Activated T-helper 17 cell treated with anti-CD3 and anti-CD28 coated beads, Interleukin-2, amount 50 U/mL, for 72 hours (primary cell): ENCODE measurements around the gene FREY1. TPM values are rescaled to one million over a fixed set of nuclear protein-coding genes. Genes with fewer than 3 reads are reported as not detected.
A peak's percentile ranks its signal among the peaks of the same experiment; 100 is the strongest.

Source experiments
- ATAC-seq: fragments of 150-1000 bp; cut with Tn5 transposase; replicated peaks from 2 replicates; pipeline ENCODE4 v1.10.0; 2021; ENCODE audit warnings: mild to moderate bottlenecking, moderate library complexity
- H3K27ac Mint-ChIP-seq: one replicate; pipeline ENCODE4 v1.8.0; 2022; ENCODE audit warnings: mixed read lengths
- H3K27me3 Mint-ChIP-seq: one replicate; pipeline ENCODE4 v1.8.0; 2022; ENCODE audit warnings: mixed read lengths
- H3K36me3 Mint-ChIP-seq: one replicate; pipeline ENCODE4 v1.8.0; 2022; ENCODE audit warnings: low read depth, mild to moderate bottlenecking, mixed read lengths
- H3K4me1 Mint-ChIP-seq: one replicate; pipeline ENCODE4 v1.8.0; 2022; ENCODE audit warnings: mixed read lengths
- H3K4me3 Mint-ChIP-seq: one replicate; pipeline ENCODE4 v1.8.0; 2022; ENCODE audit warnings: mild to moderate bottlenecking, mixed read lengths
- H3K9me3 Mint-ChIP-seq: one replicate; pipeline ENCODE4 v1.8.0; 2022; ENCODE audit warnings: mixed read lengths
- total RNA-seq, 2 donors: library from RNA; stranded (reverse); gene quantifications; one replicate each; pipeline ENCODE4 v1.2.3, GENCODE V29; 2022

FREY1 gene
- total RNA-seq, 2 donors from 2014 or later, result 1.8 to 2.7 TPM

GRCh38 chr11:45933131-45933831 is 26.2 kb upstream of the FREY1 start:
- Mint-ChIP-seq H3K9me3 (no peaks in the 10 kb centered on the region), H3K4me1 (peaks cover 19% of the 10 kb centered on the region), H3K36me3 (peaks cover 60% of the 10 kb centered on the region), H3K4me3 (no peak overlapping the region), H3K27ac (peak overlapping the region; percentile 28), H3K27me3 (no peaks in the 10 kb centered on the region)
- ATAC-seq, result no peak

DNA sequence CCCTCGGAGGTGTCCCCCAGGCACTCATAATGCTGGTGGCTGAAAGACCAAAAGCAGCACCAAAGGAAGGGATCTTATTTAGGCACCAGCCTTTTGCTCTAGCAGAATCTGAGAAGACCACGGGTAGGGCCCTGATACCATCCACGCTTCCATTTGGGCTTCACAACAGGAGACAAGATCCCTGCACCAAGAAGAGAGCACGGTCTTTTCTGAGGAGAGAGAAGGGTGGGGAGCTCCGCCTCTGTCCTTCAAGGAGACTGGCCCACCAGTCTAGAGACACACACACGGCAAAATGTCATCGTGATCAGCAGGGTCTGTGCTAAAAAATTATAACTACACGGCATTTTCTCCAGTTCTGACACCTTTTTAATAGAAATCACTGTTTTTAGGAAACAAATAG is 25.1 kb upstream of the FREY1 start:
- Mint-ChIP-seq H3K36me3 (peaks cover 52% of the 10 kb centered on the region), H3K4me1 (peaks cover 19% of the 10 kb centered on the region), H3K9me3 (no peaks in the 10 kb centered on the region), H3K4me3 (no peak overlapping the region), H3K27ac (peak overlapping the region; percentile 28), H3K27me3 (no peaks in the 10 kb centered on the region)
- no peak for ATAC-seq

DNA sequence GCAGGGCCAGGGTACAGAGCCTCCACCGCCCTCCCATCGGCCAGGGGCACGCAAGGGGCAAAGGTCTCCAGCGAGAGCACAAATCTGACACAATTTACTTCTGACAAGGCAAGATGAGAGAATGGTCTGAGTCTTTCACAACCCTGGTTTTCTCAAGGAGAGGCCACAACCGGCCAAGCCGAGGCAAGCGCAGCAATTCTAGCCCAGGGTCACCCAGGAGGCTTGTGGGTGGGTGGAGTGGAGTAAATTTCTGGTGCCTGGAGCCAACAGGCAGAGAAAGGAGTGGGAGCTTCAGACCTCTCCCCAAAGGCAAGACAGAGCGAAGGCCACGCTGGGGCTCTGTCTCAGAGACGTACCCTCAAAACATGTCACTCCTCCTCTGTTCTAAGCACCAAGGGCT is 24.7 kb upstream of the FREY1 start:
- no peaks in the 10 kb centered on the region for H3K27me3 Mint-ChIP-seq
- H3K9me3 Mint-ChIP-seq, result no peaks in the 10 kb centered on the region
- H3K36me3 Mint-ChIP-seq, result peaks cover 48% of the 10 kb centered on the region
- H3K4me1 Mint-ChIP-seq, result peaks cover 19% of the 10 kb centered on the region
- no peak for ATAC-seq
- H3K4me3 Mint-ChIP-seq, result no peak overlapping the region
- peak overlapping the region; percentile 29 for H3K27ac Mint-ChIP-seq

DNA sequence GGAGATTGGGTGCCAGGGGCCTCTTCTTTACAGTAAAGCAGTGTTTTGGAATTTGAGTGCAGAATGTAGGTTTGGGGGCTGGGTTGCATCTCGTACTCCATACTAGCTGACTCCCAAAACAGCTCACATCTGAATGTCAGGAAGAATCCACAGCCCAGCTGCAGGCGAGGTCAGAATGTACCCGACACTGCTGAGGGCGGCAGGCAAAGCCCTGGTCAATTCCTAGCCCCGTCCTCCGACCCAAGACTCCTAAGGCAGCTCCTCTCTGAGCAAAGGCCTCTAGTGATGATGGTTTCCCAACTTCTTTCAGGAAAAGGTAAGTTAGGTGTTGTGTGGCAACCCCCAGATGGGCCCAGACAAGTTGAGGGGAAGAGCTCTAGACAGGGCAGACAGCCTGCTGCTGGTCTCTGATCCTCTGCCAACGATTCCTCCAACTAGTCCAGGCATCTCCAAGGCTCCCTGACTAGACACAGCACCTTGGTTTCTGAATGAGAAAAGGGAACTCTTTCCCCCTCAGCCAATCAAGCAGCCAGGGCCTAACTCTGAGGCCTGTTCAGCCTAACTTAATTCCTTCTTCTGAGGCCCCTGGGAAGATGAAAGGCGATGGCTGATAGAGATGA is 24.0 kb upstream of the FREY1 start:
- ATAC-seq, result no peak

DNA sequence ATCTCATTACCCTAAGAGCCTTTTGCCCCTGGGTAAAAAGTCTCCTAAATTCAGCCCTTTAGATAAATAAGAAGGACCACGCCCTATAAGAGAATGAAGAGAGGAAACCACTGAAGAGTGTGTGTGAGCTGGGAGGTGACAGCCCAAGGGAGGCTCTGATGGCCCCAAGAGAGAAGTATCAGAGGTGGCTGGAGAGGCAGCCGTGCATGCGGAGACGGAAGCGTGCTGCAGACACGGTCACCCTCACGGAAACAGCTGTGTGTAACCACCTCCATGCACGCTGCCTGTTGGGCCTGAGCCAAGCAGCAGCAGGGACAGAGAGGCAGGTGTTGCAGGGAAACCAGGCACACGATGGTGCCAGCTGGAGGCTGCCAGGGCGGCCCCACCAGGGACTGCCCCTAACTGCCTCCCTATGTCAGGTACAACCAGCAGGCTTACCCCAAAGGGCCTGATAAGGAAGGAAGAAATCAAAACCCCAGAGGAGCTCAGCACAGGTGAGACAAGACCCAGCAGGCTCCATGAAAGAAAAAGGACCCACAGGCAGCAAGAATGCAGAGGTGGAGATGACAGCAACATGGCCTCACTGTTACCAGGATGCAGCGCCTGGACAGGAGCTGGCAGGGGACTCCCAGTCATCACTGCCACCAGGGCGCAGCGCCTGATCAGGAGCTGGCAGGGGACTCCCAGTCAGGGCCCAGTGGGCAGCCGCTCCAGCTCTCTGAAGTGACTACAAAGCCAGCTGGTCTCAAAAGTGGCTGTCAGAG is 23.1 kb upstream of the FREY1 start:
- Mint-ChIP-seq H3K4me1 (peaks cover 19% of the 10 kb centered on the region), H3K27ac (peak overlapping the region; percentile 89), H3K27me3 (no peaks in the 10 kb centered on the region), H3K36me3 (peaks cover 34% of the 10 kb centered on the region), H3K4me3 (peak overlapping the region; percentile 67), H3K9me3 (no peaks in the 10 kb centered on the region)
- ATAC-seq, result peak; percentile 69

More for the DNA sequence above, 24.0 kb upstream of the FREY1 start:
- Mint-ChIP-seq H3K27me3 (no peaks in the 10 kb centered on the region), H3K27ac (peak overlapping the region; percentile 29), H3K9me3 (no peaks in the 10 kb centered on the region), H3K4me3 (peak overlapping the region; percentile 67), H3K4me1 (peaks cover 19% of the 10 kb centered on the region), H3K36me3 (peaks cover 42% of the 10 kb centered on the region)

- Mint-ChIP-seq H3K27ac (peak overlapping the region; percentile 89), H3K36me3 (peaks cover 27% of the 10 kb centered on the region), H3K4me3 (peak overlapping the region; percentile 67), H3K9me3 (no peaks in the 10 kb centered on the region), H3K4me1 (peaks cover 19% of the 10 kb centered on the region), H3K27me3 (no peaks in the 10 kb centered on the region)
- ATAC-seq, result peak; percentile 42
Observed at GRCh38 chr11:45929486-45930030, 22.5 kb upstream of the FREY1 start.

GRCh38 chr11:45928535-45929215 is 21.6 kb upstream of the FREY1 start:
- Mint-ChIP-seq H3K4me1 (peaks cover 19% of the 10 kb centered on the region), H3K36me3 (peaks cover 22% of the 10 kb centered on the region), H3K27me3 (no peaks in the 10 kb centered on the region), H3K9me3 (no peaks in the 10 kb centered on the region), H3K27ac (peak overlapping the region; percentile 68), H3K4me3 (no peak overlapping the region)
- no peak for ATAC-seq

GRCh38 chr11:45927684-45928413 is 20.8 kb upstream of the FREY1 start:
- Mint-ChIP-seq H3K27me3 (no peaks in the 10 kb centered on the region), H3K4me1 (peaks cover 19% of the 10 kb centered on the region), H3K36me3 (peaks cover 14% of the 10 kb centered on the region), H3K9me3 (no peaks in the 10 kb centered on the region), H3K27ac (peak overlapping the region; percentile 68), H3K4me3 (no peak overlapping the region)
- no peak for ATAC-seq

GRCh38 chr11:45927332-45927683 is 20.2 kb upstream of the FREY1 start:
- no peaks in the 10 kb centered on the region for H3K9me3 Mint-ChIP-seq
- H3K36me3 Mint-ChIP-seq, result peaks cover 8% of the 10 kb centered on the region
- no peak for ATAC-seq
- no peak overlapping the region for H3K4me3 Mint-ChIP-seq
- peaks cover 19% of the 10 kb centered on the region for H3K4me1 Mint-ChIP-seq
- no peaks in the 10 kb centered on the region for H3K27me3 Mint-ChIP-seq
- peak overlapping the region; percentile 47 for H3K27ac Mint-ChIP-seq

GRCh38 chr11:45926536-45927331 is 19.7 kb upstream of the FREY1 start:
- Mint-ChIP-seq H3K4me1 (peaks cover 19% of the 10 kb centered on the region), H3K4me3 (no peak overlapping the region), H3K36me3 (peaks cover 4% of the 10 kb centered on the region), H3K9me3 (no peaks in the 10 kb centered on the region), H3K27ac (peak overlapping the region; percentile 47), H3K27me3 (no peaks in the 10 kb centered on the region)
- ATAC-seq, result no peak

DNA sequence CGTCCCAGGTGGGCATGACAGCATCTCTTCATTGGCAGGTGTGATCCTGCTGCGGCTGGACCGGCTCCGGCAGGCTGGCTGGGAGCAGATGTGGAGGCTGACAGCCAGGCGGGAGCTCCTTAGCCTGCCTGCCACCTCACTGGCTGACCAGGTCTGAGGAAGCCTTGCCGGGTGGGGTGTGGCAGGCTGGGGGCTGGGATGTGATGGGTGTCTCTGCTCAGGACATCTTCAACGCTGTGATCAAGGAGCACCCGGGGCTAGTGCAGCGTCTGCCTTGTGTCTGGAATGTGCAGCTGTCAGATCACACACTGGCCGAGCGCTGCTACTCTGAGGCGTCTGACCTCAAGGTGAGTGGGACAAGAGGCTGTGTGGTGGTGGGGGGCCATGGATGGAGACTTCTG is 18.9 kb upstream of the FREY1 start:
- Mint-ChIP-seq H3K27ac (no peak overlapping the region), H3K27me3 (no peaks in the 10 kb centered on the region), H3K4me3 (no peak overlapping the region), H3K9me3 (no peaks in the 10 kb centered on the region), H3K4me1 (peaks cover 12% of the 10 kb centered on the region), H3K36me3 (no peaks in the 10 kb centered on the region)
- ATAC-seq, result no peak

DNA sequence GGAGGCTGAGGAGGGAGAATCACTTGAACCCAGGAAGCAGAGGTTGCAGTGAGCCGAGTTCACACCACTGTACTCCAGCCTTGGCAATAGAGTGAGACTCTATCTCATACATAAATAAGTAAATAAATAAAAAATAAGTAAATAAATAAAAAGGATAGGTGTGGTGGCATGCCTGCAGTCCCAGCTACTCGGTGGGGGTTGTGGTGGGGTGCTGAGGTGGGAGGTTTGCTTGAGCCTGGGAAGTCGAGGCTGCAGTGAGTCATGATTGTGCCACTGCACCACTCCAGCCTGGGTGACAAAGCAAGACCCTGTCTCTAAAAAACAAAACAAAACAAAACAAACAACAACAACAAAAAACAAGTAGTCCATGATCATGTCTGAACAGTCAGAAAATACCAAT is 18.5 kb upstream of the FREY1 start:
- H3K9me3 Mint-ChIP-seq, result no peaks in the 10 kb centered on the region
- no peak overlapping the region for H3K27ac Mint-ChIP-seq
- H3K27me3 Mint-ChIP-seq, result no peaks in the 10 kb centered on the region
- H3K4me3 Mint-ChIP-seq, result no peak overlapping the region
- H3K36me3 Mint-ChIP-seq, result no peaks in the 10 kb centered on the region
- no peak for ATAC-seq
- peaks cover 9% of the 10 kb centered on the region for H3K4me1 Mint-ChIP-seq

GRCh38 chr11:45924927-45925326 is 17.9 kb upstream of the FREY1 start:
- no peaks in the 10 kb centered on the region for H3K27me3 Mint-ChIP-seq
- H3K4me3 Mint-ChIP-seq, result no peak overlapping the region
- no peaks in the 10 kb centered on the region for H3K9me3 Mint-ChIP-seq
- no peak overlapping the region for H3K27ac Mint-ChIP-seq
- no peak for ATAC-seq
- peaks cover 3% of the 10 kb centered on the region for H3K4me1 Mint-ChIP-seq
- H3K36me3 Mint-ChIP-seq, result no peaks in the 10 kb centered on the region
